Esophagus squamous epithelium (tissue), 4 donors: Measurements from ENCODE around the gene GINS1.

Experiments
- POLR2A ChIP-seq, 4 donors: fragments of 450-650 bp; IDR thresholded peaks; one replicate each; pipeline ENCODE4 v1.6.1; 2017; ENCODE audit warnings: antibody characterized with exemption in 4 of 4, mild to moderate bottlenecking in 4 of 4, moderate library complexity in 3 of 4
- TF ChIP-seq, protein P1 (sequence below), 6 experiments: fragments of 450-650 bp in 4 of 6; fragments of 200-600 bp in 2 of 6; sonication (generic) in 2 of 6; IDR thresholded peaks; one replicate each; pipeline ENCODE4 v1.5.1; 2016 to 2019; ENCODE audit warnings: antibody characterized with exemption in 6 of 6, mild to moderate bottlenecking in 4 of 6, moderate library complexity in 4 of 6

- TF ChIP-seq, protein P1, sequence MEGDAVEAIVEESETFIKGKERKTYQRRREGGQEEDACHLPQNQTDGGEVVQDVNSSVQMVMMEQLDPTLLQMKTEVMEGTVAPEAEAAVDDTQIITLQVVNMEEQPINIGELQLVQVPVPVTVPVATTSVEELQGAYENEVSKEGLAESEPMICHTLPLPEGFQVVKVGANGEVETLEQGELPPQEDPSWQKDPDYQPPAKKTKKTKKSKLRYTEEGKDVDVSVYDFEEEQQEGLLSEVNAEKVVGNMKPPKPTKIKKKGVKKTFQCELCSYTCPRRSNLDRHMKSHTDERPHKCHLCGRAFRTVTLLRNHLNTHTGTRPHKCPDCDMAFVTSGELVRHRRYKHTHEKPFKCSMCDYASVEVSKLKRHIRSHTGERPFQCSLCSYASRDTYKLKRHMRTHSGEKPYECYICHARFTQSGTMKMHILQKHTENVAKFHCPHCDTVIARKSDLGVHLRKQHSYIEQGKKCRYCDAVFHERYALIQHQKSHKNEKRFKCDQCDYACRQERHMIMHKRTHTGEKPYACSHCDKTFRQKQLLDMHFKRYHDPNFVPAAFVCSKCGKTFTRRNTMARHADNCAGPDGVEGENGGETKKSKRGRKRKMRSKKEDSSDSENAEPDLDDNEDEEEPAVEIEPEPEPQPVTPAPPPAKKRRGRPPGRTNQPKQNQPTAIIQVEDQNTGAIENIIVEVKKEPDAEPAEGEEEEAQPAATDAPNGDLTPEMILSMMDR (IDR thresholded peaks at IDR 0.05) = no peak
- no peak for TF ChIP-seq POLR2A (IDR thresholded peaks at IDR 0.05)
Observed at GRCh38 chr20:25464501-25465242, 57.2 kb downstream of the GINS1 start.
